ENCODE results near the gene IFIT1.
"Not testable (repeated sequence)": the region's sequence is repeated elsewhere in the genome, so short reads cannot be mapped to it uniquely, and the experiment has no call there.

Gene IFIT1

GRCh38 chr10:89398003-89398749 lies 5.8 kb downstream of the IFIT1 start:
- H3K4me1 ChIP-seq (ENCODE audit: control insufficient read depth in 2 of 2, insufficient read depth in 2 of 2, low read length in 2 of 2) = peaks cover 6 to 7% of the 10 kb centered on the region in 2 donors
- H3K27me3 ChIP-seq (ENCODE audit: control insufficient read depth in 2 of 2, insufficient read depth in 2 of 2, low read length in 2 of 2) = no peaks in the 10 kb centered on the region
- H3K9me3 ChIP-seq (ENCODE audit: control insufficient read depth in 2 of 2, low read length in 2 of 2) = no peaks in the 10 kb centered on the region
- peaks cover 0 to 5% of the 10 kb centered on the region in 2 donors for H3K36me3 ChIP-seq (ENCODE audit: control insufficient read depth in 2 of 2, insufficient read depth in 2 of 2, low read length in 2 of 2)
- no peak overlapping the region for H3K4me3 ChIP-seq (ENCODE audit: low read length in 2 of 2)
- no peak overlapping the region for H3K9ac ChIP-seq (ENCODE audit: low read depth in 1 of 2, low read length in 2 of 2)
- no peak overlapping the region for H3K27ac ChIP-seq (ENCODE audit: low read depth in 2 of 2, low read length in 2 of 2)

DNA sequence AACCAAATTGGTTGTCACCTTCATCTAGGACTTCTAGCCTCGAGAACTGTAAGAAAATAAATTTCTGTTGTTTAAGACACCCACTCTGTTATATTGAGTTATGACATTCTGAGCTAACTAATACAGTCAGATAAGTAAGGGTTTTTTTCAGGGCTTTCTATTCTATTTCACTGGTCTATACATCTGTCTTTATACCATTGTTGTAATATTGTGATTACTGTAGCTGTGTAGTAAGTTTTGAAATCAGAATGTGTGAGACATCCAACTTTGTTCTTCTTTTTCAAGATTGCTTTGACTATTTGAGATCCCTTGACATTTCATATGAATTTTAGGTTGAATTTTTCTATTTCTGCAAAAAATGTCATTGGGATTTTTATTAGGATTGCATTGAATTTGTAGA lies 7.5 kb downstream of the IFIT1 start:
- no peaks in the 10 kb centered on the region for H3K9me3 ChIP-seq (ENCODE audit: control insufficient read depth in 2 of 2, low read length in 2 of 2)
- H3K27me3 ChIP-seq (ENCODE audit: control insufficient read depth in 2 of 2, insufficient read depth in 2 of 2, low read length in 2 of 2) = no peaks in the 10 kb centered on the region
- H3K4me1 ChIP-seq (ENCODE audit: control insufficient read depth in 2 of 2, insufficient read depth in 2 of 2, low read length in 2 of 2) = no peaks in the 10 kb centered on the region
- no peak overlapping the region for H3K27ac ChIP-seq (ENCODE audit: low read depth in 2 of 2, low read length in 2 of 2)
- no peak overlapping the region for H3K4me3 ChIP-seq (ENCODE audit: low read length in 2 of 2)
- H3K36me3 ChIP-seq (ENCODE audit: control insufficient read depth in 2 of 2, insufficient read depth in 2 of 2, low read length in 2 of 2) = peaks cover 0 to 5% of the 10 kb centered on the region in 2 donors
- H3K9ac ChIP-seq (ENCODE audit: low read depth in 1 of 2, low read length in 2 of 2) = no peak overlapping the region

GRCh38 chr10:89403043-89403442 lies 10.6 kb downstream of the IFIT1 start:
- H3K27ac ChIP-seq (ENCODE audit: low read depth in 2 of 2, low read length in 2 of 2) = no peak overlapping the region
- peaks cover 0 to 5% of the 10 kb centered on the region in 2 donors for H3K36me3 ChIP-seq (ENCODE audit: control insufficient read depth in 2 of 2, insufficient read depth in 2 of 2, low read length in 2 of 2)
- no peak overlapping the region for H3K9ac ChIP-seq (ENCODE audit: low read depth in 1 of 2, low read length in 2 of 2)
- H3K27me3 ChIP-seq (ENCODE audit: control insufficient read depth in 2 of 2, insufficient read depth in 2 of 2, low read length in 2 of 2) = no peaks in the 10 kb centered on the region
- H3K9me3 ChIP-seq (ENCODE audit: control insufficient read depth in 2 of 2, low read length in 2 of 2) = no peaks in the 10 kb centered on the region
- H3K4me3 ChIP-seq (ENCODE audit: low read length in 2 of 2) = no peak overlapping the region
- H3K4me1 ChIP-seq (ENCODE audit: control insufficient read depth in 2 of 2, insufficient read depth in 2 of 2, low read length in 2 of 2) = no peaks in the 10 kb centered on the region

GRCh38 chr10:89404104-89405047 lies 12.0 kb downstream of the IFIT1 start:
- H3K9me3 ChIP-seq (ENCODE audit: control insufficient read depth in 2 of 2, low read length in 2 of 2) = no peaks in the 10 kb centered on the region
- H3K27ac ChIP-seq (ENCODE audit: low read depth in 2 of 2, low read length in 2 of 2) = no peak overlapping the region
- no peak overlapping the region for H3K4me3 ChIP-seq (ENCODE audit: low read length in 2 of 2)
- no peak overlapping the region for H3K9ac ChIP-seq (ENCODE audit: low read depth in 1 of 2, low read length in 2 of 2)
- peaks cover 0 to 5% of the 10 kb centered on the region in 2 donors for H3K36me3 ChIP-seq (ENCODE audit: control insufficient read depth in 2 of 2, insufficient read depth in 2 of 2, low read length in 2 of 2)
- H3K27me3 ChIP-seq (ENCODE audit: control insufficient read depth in 2 of 2, insufficient read depth in 2 of 2, low read length in 2 of 2) = no peaks in the 10 kb centered on the region
- H3K4me1 ChIP-seq (ENCODE audit: control insufficient read depth in 2 of 2, insufficient read depth in 2 of 2, low read length in 2 of 2) = no peaks in the 10 kb centered on the region

GRCh38 chr10:89406178-89406577 lies 13.8 kb downstream of the IFIT1 start:
- not testable (repeated sequence) for H3K36me3 ChIP-seq (ENCODE audit: control insufficient read depth in 2 of 2, insufficient read depth in 2 of 2, low read length in 2 of 2); H3K9me3 ChIP-seq (ENCODE audit: control insufficient read depth in 2 of 2, low read length in 2 of 2); H3K4me3 ChIP-seq (ENCODE audit: low read length in 2 of 2); H3K4me1 ChIP-seq (ENCODE audit: control insufficient read depth in 2 of 2, insufficient read depth in 2 of 2, low read length in 2 of 2); H3K27ac ChIP-seq (ENCODE audit: low read depth in 2 of 2, low read length in 2 of 2); H3K9ac ChIP-seq (ENCODE audit: low read depth in 1 of 2, low read length in 2 of 2); H3K27me3 ChIP-seq (ENCODE audit: control insufficient read depth in 2 of 2, insufficient read depth in 2 of 2, low read length in 2 of 2)

GRCh38 chr10:89407792-89408191 lies 15.4 kb downstream of the IFIT1 start:
- H3K4me3 ChIP-seq (ENCODE audit: low read length in 2 of 2); H3K36me3 ChIP-seq (ENCODE audit: control insufficient read depth in 2 of 2, insufficient read depth in 2 of 2, low read length in 2 of 2); H3K9ac ChIP-seq (ENCODE audit: low read depth in 1 of 2, low read length in 2 of 2); H3K9me3 ChIP-seq (ENCODE audit: control insufficient read depth in 2 of 2, low read length in 2 of 2); H3K27me3 ChIP-seq (ENCODE audit: control insufficient read depth in 2 of 2, insufficient read depth in 2 of 2, low read length in 2 of 2); H3K4me1 ChIP-seq (ENCODE audit: control insufficient read depth in 2 of 2, insufficient read depth in 2 of 2, low read length in 2 of 2); H3K27ac ChIP-seq (ENCODE audit: low read depth in 2 of 2, low read length in 2 of 2): not testable (repeated sequence)

GRCh38 chr10:89409282-89409681 lies 16.9 kb downstream of the IFIT1 start:
- H3K27me3 ChIP-seq (ENCODE audit: control insufficient read depth in 2 of 2, insufficient read depth in 2 of 2, low read length in 2 of 2); H3K9ac ChIP-seq (ENCODE audit: low read depth in 1 of 2, low read length in 2 of 2); H3K4me1 ChIP-seq (ENCODE audit: control insufficient read depth in 2 of 2, insufficient read depth in 2 of 2, low read length in 2 of 2); H3K9me3 ChIP-seq (ENCODE audit: control insufficient read depth in 2 of 2, low read length in 2 of 2); H3K36me3 ChIP-seq (ENCODE audit: control insufficient read depth in 2 of 2, insufficient read depth in 2 of 2, low read length in 2 of 2); H3K4me3 ChIP-seq (ENCODE audit: low read length in 2 of 2); H3K27ac ChIP-seq (ENCODE audit: low read depth in 2 of 2, low read length in 2 of 2): not testable (repeated sequence)

DNA sequence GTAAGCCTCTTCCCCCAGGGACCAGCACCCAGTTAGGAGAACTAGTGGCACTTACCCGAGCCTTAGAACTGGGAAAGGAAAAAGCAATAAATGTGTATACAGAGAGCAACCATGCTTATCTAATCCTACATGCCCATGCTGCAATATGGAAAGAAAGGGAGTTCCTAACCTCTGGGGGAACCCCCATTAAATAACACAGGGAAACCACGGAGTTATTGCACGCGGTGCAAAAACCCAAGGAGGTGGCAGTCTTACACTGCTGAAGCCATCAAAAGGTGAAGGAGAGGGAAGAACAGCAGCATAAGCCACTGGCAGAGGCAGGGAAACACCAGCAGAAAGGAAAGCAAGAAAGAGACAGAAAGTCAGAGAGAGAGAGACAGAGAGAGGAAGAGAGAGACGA lies 18.1 kb downstream of the IFIT1 start:
- H3K27me3 ChIP-seq (ENCODE audit: control insufficient read depth in 2 of 2, insufficient read depth in 2 of 2, low read length in 2 of 2); H3K9me3 ChIP-seq (ENCODE audit: control insufficient read depth in 2 of 2, low read length in 2 of 2); H3K27ac ChIP-seq (ENCODE audit: low read depth in 2 of 2, low read length in 2 of 2); H3K36me3 ChIP-seq (ENCODE audit: control insufficient read depth in 2 of 2, insufficient read depth in 2 of 2, low read length in 2 of 2); H3K4me3 ChIP-seq (ENCODE audit: low read length in 2 of 2); H3K4me1 ChIP-seq (ENCODE audit: control insufficient read depth in 2 of 2, insufficient read depth in 2 of 2, low read length in 2 of 2); H3K9ac ChIP-seq (ENCODE audit: low read depth in 1 of 2, low read length in 2 of 2): not testable (repeated sequence)

- peaks cover 10 to 13% of the 10 kb centered on the region in 2 donors for H3K4me1 ChIP-seq (ENCODE audit: control insufficient read depth in 2 of 2, insufficient read depth in 2 of 2, low read length in 2 of 2)
- H3K27me3 ChIP-seq (ENCODE audit: control insufficient read depth in 2 of 2, insufficient read depth in 2 of 2, low read length in 2 of 2); H3K27ac ChIP-seq (ENCODE audit: low read depth in 2 of 2, low read length in 2 of 2); H3K9me3 ChIP-seq (ENCODE audit: control insufficient read depth in 2 of 2, low read length in 2 of 2); H3K9ac ChIP-seq (ENCODE audit: low read depth in 1 of 2, low read length in 2 of 2); H3K4me3 ChIP-seq (ENCODE audit: low read length in 2 of 2); H3K36me3 ChIP-seq (ENCODE audit: control insufficient read depth in 2 of 2, insufficient read depth in 2 of 2, low read length in 2 of 2): not testable (repeated sequence)
These were observed 18.7 kb downstream of the IFIT1 start for GRCh38 chr10:89411135-89411534.

- peaks cover 10 to 17% of the 10 kb centered on the region in 2 donors for H3K4me1 ChIP-seq (ENCODE audit: control insufficient read depth in 2 of 2, insufficient read depth in 2 of 2, low read length in 2 of 2)
- H3K9ac ChIP-seq (ENCODE audit: low read depth in 1 of 2, low read length in 2 of 2); H3K27ac ChIP-seq (ENCODE audit: low read depth in 2 of 2, low read length in 2 of 2); H3K36me3 ChIP-seq (ENCODE audit: control insufficient read depth in 2 of 2, insufficient read depth in 2 of 2, low read length in 2 of 2); H3K27me3 ChIP-seq (ENCODE audit: control insufficient read depth in 2 of 2, insufficient read depth in 2 of 2, low read length in 2 of 2); H3K4me3 ChIP-seq (ENCODE audit: low read length in 2 of 2); H3K9me3 ChIP-seq (ENCODE audit: control insufficient read depth in 2 of 2, low read length in 2 of 2): not testable (repeated sequence)
These were observed 19.9 kb downstream of the IFIT1 start for GRCh38 chr10:89412276-89412675.

Measured in mucosa of rectum (tissue), 2 donors.